B cell (primary cell): ENCODE results near the gene PHF21A.

Experiments
- EZH2 ChIP-seq: IDR thresholded peaks from 2 replicates; pipeline ENCODE4 v1.6.1; 2012; ENCODE audit warnings: borderline replicate concordance, low read depth, mild to moderate bottlenecking, moderate library complexity, low read length; ENCODE audit not compliant: insufficient read depth, poor library complexity, severe bottlenecking
- TF ChIP-seq, protein P1 (sequence below): fragments of 200-600 bp; IDR thresholded peaks from one replicate; pipeline ENCODE4 v1.8.0; 2022; ENCODE audit warnings: antibody characterized with exemption, mild to moderate bottlenecking

- TF ChIP-seq, protein P1, sequence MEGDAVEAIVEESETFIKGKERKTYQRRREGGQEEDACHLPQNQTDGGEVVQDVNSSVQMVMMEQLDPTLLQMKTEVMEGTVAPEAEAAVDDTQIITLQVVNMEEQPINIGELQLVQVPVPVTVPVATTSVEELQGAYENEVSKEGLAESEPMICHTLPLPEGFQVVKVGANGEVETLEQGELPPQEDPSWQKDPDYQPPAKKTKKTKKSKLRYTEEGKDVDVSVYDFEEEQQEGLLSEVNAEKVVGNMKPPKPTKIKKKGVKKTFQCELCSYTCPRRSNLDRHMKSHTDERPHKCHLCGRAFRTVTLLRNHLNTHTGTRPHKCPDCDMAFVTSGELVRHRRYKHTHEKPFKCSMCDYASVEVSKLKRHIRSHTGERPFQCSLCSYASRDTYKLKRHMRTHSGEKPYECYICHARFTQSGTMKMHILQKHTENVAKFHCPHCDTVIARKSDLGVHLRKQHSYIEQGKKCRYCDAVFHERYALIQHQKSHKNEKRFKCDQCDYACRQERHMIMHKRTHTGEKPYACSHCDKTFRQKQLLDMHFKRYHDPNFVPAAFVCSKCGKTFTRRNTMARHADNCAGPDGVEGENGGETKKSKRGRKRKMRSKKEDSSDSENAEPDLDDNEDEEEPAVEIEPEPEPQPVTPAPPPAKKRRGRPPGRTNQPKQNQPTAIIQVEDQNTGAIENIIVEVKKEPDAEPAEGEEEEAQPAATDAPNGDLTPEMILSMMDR, result no peak
- no peak for TF ChIP-seq EZH2
These were observed 203.5 kb downstream of the PHF21A start, which contains the start of gene PEX16 for GRCh38 chr11:45917623-45918330.
